ENCODE measurements around the gene C11orf52. TPM values are rescaled to one million over a fixed set of nuclear protein-coding genes. Genes with fewer than 3 reads are reported as not detected.
A peak's percentile ranks its signal among the peaks of the same experiment; 100 is the strongest.

The C11orf52 gene
- total and polyA plus RNA-seq, 2 of the 8 experiments (the other 6 are each of a cell fraction or from before 2014, with no cell fraction given), result 1.7 to 2.7 TPM

GRCh38 chr11:111912535-111912934 lies 6.2 kb upstream of the C11orf52 start, which contains the start of gene HSPB2:
Gene HSPB2, plus strand, starts transcription at chr11:111912734. Its CDS starts 96 bp downstream, at chr11:111912830.
- no peak within 1 kb of the TSS for H3K56ac ChIP-seq (replicated peaks; ENCODE audit: insufficient read length, low read depth, low read length)
- H4K5ac ChIP-seq (ENCODE audit: insufficient read length, low read depth, low read length), result peak within 1 kb of the TSS; percentile 8
- peak within 1 kb of the TSS; percentile 46 for H4K91ac ChIP-seq (replicated peaks; ENCODE audit: insufficient read length, low read length)
- FAIRE-seq, result no peak
- CTCF ChIA-PET (ENCODE audit: partially characterized antibody), result interaction anchor here (0.8 to 1.6 kb wide), 3 partner anchors 13 to 85 kb away, joined by 3 to 4 read pairs (median 3); no protein-coding TSS in a partner anchor
- no peaks in the 10 kb centered on the region for H4K20me1 ChIP-seq (replicated peaks in 1 of 2; ENCODE audit: control insufficient read depth in 1 of 2, insufficient read depth in 2 of 2, low read length in 2 of 2)
- no peak within 1 kb of the TSS for H3K4ac ChIP-seq (replicated peaks; ENCODE audit: insufficient read length, low read depth, low read length)
- 90% methylated on average over 15 of the region's 26 CpGs; no CpG with 5 or more reads in 1 of the 2 experiments for WGBS, 2 experiments (ENCODE audit: extremely low coverage in 1 of 2, insufficient coverage in 1 of 2, insufficient read length in 1 of 2, insufficient replicate concordance in 2 of 2, low coverage in 1 of 2, low lambda C conversion rate in 2 of 2, missing lambda C conversion rate in 1 of 2)
- H2BK5ac ChIP-seq (ENCODE audit: low read depth, low read length), result peak within 1 kb of the TSS; percentile 61; the same call in 1 of the 2 replicates
- H3K9ac ChIP-seq (replicated peaks in 1 of 4; ENCODE audit: extremely low read depth in 1 of 4, low read depth in 3 of 4, low read length in 3 of 4), result no peak within 1 kb of the TSS
- H3K4me3 ChIP-seq (ENCODE audit: extremely low read depth in 1 of 4, insufficient read depth in 2 of 4, low read depth in 3 of 4, low read length in 4 of 4), result no peak within 1 kb of the TSS; a peak in 1 of 8 replicates
- H3K18ac ChIP-seq (ENCODE audit: extremely low read depth, low read length), result peak within 1 kb of the TSS; percentile 42; the same call in 1 of the 2 replicates
- H2BK120ac ChIP-seq (replicated peaks; ENCODE audit: low read depth, low read length), result no peak within 1 kb of the TSS
- H3K36me3 ChIP-seq (ENCODE audit: control insufficient read depth in 2 of 4, insufficient read depth in 4 of 4, low read length in 3 of 4), result no peaks in the 10 kb centered on the region
- no peaks in the 10 kb centered on the region for H3K27me3 ChIP-seq (replicated peaks in 1 of 4; ENCODE audit: control insufficient read depth in 3 of 4, extremely low read depth in 1 of 4, insufficient read depth in 3 of 4, low read length in 3 of 4)
- peaks cover 0 to 15% (median 9%) of the 10 kb centered on the region in 4 experiments for H3K4me1 ChIP-seq (replicated peaks in 1 of 4; ENCODE audit: control insufficient read depth in 3 of 4, insufficient read depth in 4 of 4, low read length in 3 of 4)
- H4K8ac ChIP-seq (ENCODE audit: extremely low read depth, insufficient read depth, low read length), result peak within 1 kb of the TSS; percentile 75
- 0 out of 2 replicates have a peak within 1 kb of the TSS, but pooled peaks have one; percentile 61 for H2BK15ac ChIP-seq (ENCODE audit: low read length)
- H3K79me1 ChIP-seq (ENCODE audit: low read depth, low read length), result no peaks in the 10 kb centered on the region
- no peak for DNase-seq (ENCODE audit: low read depth in 1 of 2, low spot score in 2 of 2)
- H3K23me2 ChIP-seq (ENCODE audit: low read depth, low read length), result peaks cover 4% of the 10 kb centered on the region; the same call in 1 of the 2 replicates
- no peaks in the 10 kb centered on the region for H3K9me3 ChIP-seq (ENCODE audit: insufficient read depth in 2 of 2, low read depth in 1 of 2, low read length in 1 of 2)
- peak within 1 kb of the TSS; percentile 5 to 21; a peak in 2 of 4 replicates for H3K4me2 ChIP-seq (ENCODE audit: insufficient read depth in 1 of 2, low read depth in 2 of 2, low read length in 2 of 2)
- no peaks in the 10 kb centered on the region for H3K79me2 ChIP-seq (ENCODE audit: control insufficient read depth in 1 of 2, insufficient read depth in 2 of 2, low read length in 2 of 2)
- peak within 1 kb of the TSS; percentile 77; the same call in 1 of the 2 replicates for H2AK5ac ChIP-seq (ENCODE audit: low read depth, low read length)
- POLR2A ChIA-PET (ENCODE audit: partially characterized antibody), result interaction anchor here (0.5 to 0.8 kb wide), 3 partner anchors 22 to 288 kb away, joined by 3 read pairs; no protein-coding TSS in a partner anchor
- H3K27ac ChIP-seq (ENCODE audit: low read depth, low read length), result no peak within 1 kb of the TSS
- H2AFZ ChIP-seq (ENCODE audit: low read length), result peak within 1 kb of the TSS; percentile 94
- peak within 1 kb of the TSS; percentile 98; the same call in 1 of the 2 replicates for H2BK12ac ChIP-seq (ENCODE audit: low read depth, low read length)
- no peak within 1 kb of the TSS for H3K14ac ChIP-seq (ENCODE audit: insufficient read length)
- no peak within 1 kb of the TSS for H3K23ac ChIP-seq (ENCODE audit: insufficient read length)
- no peak within 1 kb of the TSS; the same call in 1 of the 2 replicates for H2BK20ac ChIP-seq (ENCODE audit: low read length)
- TF ChIP-seq SIX5 (IDR thresholded peaks at IDR 0.05; ENCODE audit: low read depth, low read length) (no peak), KDM4A (IDR thresholded peaks at IDR 0.05; ENCODE audit: low read depth, low read length, severe bottlenecking) (no peak), BCL11A (IDR thresholded peaks at IDR 0.05; ENCODE audit: low read depth in 2 of 2, low read length in 2 of 2) (no peak), ATF3 (IDR thresholded peaks at IDR 0.05; ENCODE audit: insufficient read depth, low read depth, low read length) (no peak), PHF8 (conservative IDR thresholded peaks at IDR 0.05; ENCODE audit: low read depth, low read length) (no peak), BACH1 (IDR thresholded peaks at IDR 0.05; ENCODE audit: low read length) (no peak), CEBPB (IDR thresholded peaks at IDR 0.05; ENCODE audit: low read depth, low read length) (no peak), TAF1 (IDR thresholded peaks at IDR 0.05; ENCODE audit: low read depth, low read length) (no peak), KDM1A (IDR thresholded peaks at IDR 0.05; ENCODE audit: borderline replicate concordance, low read length) (no peak), CTCF (IDR thresholded peaks at IDR 0.05; ENCODE audit: control extremely low read depth in 1 of 3, insufficient read depth in 1 of 3, low read depth in 1 of 3, low read length in 3 of 3) (no peak)
